Heart right ventricle (tissue), 16 donors: Measurements from ENCODE around the gene SPSB1. TPM values are rescaled to one million over a fixed set of nuclear protein-coding genes. Genes with fewer than 3 reads are reported as not detected.

Source experiments
- ATAC-seq, 8 donors: fragments of 200-7000 bp; cut with Tn5 transposase; one replicate each; pipeline ENCODE4 v1.9.1; 2020; ENCODE audit warnings: mild to moderate bottlenecking in 8 of 8, moderate library complexity in 8 of 8, moderate number of reproducible peaks in 1 of 8
- DNase-seq, 2 donors: peaks; one replicate each; pipeline ENCODE4 v3.0.0-alpha.2; 2020
- H3K27ac ChIP-seq, 10 donors: fragments of 200-600 bp; sonication (generic) in 2 of 10; one replicate each; pipeline versions ENCODE4 v1.5.0 to v1.8.0; 2020 to 2022; ENCODE audit warnings: mild to moderate bottlenecking in 3 of 10
- H3K27me3 ChIP-seq, 7 donors: fragments of 200-600 bp; one replicate each; pipeline ENCODE4 v1.8.0; 2021 to 2022; ENCODE audit warnings: mild to moderate bottlenecking in 2 of 7
- H3K36me3 ChIP-seq, 9 donors: fragments of 200-600 bp; sonication (generic) in 1 of 9; one replicate each; pipeline versions ENCODE4 v1.5.0 to v1.8.0; 2020 to 2022; ENCODE audit warnings: mild to moderate bottlenecking in 2 of 9
- H3K4me1 ChIP-seq, 9 donors: fragments of 200-600 bp; sonication (generic) in 1 of 9; one replicate each; pipeline versions ENCODE4 v1.5.0 to v1.8.0; 2020 to 2022; ENCODE audit warnings: mild to moderate bottlenecking in 4 of 9
- H3K4me3 ChIP-seq, 10 donors: fragments of 200-600 bp; sonication (generic) in 2 of 10; one replicate each; pipeline versions ENCODE4 v1.5.0 to v1.8.0; 2020 to 2022; ENCODE audit warnings: mild to moderate bottlenecking in 7 of 10, moderate library complexity in 2 of 10
- H3K9me3 ChIP-seq, 11 donors: fragments of 200-600 bp in 10 of 11; sonication (generic) in 2 of 11; one replicate each; pipeline versions ENCODE4 v1.5.0 to v1.8.0; 2013 to 2022; ENCODE audit warnings: mild to moderate bottlenecking in 2 of 11, control low read depth in 1 of 11, moderate library complexity in 1 of 11
- CTCF ChIP-seq, 9 donors: fragments of 200-600 bp; sonication (generic) in 2 of 9; IDR thresholded peaks; one replicate each; pipeline versions ENCODE4 v1.5.0 to v1.8.0; 2021 to 2022; ENCODE audit warnings: antibody characterized with exemption in 9 of 9, mild to moderate bottlenecking in 5 of 9, moderate library complexity in 1 of 9
- WGBS, 2 donors: extraction: QIAGEN DNeasy Blood & Tissue Kit; methylation state at CpG; one replicate each; pipeline ENCODE4 v1.1.7; 2013; ENCODE audit warnings: inconsistent platforms in 1 of 2; 5-methylcytosine and 5-hydroxymethylcytosine counted together
- intact Hi-C, 10 donors: fragments of 100-400 bp; cut with DNase I; formaldehyde crosslinking; loops; one replicate each; pipeline versions ENCODE4 v1.11.1 to v1.14.2; 2022
- polyA plus RNA-seq, 2 donors: library from polyadenylated mRNA; stranded (reverse); fragments of 200-250 nt; gene quantifications; one replicate each; pipeline ENCODE4 v1.2.3, GENCODE V29; 2013
- total RNA-seq, 10 donors: library from RNA; stranded (reverse); fragmentation: NEBNext Ultra II Directional in 3 of 10; extraction: Animal tissue kit (Norgen Biotek cat#: 25700) in 3 of 10; gene quantifications; one replicate each; pipeline versions ENCODE4 v1.2.1 to v1.2.4, GENCODE V29; 2021 to 2023
- donor health status: Arrhythmogenic right ventricular cardiomyopathy.
- donor health status: ischemic (EF 13 %, LVEDD 7.1; RV severe dilation, severe dysfunction).
- donor health status: healthy with polysubstance abuse.
- donor health status: DM: no; HTN: yes; CAD: no.
- donor health status: DM: no; HTN: no; CAD: no.
- donor health status: ischemic (EF 25% LVEDD 6.9; RV normal size, moderate dysfunction).
- donor health status: ischemic (EF 25% LVEDD 5.7; RV mildly dilated, moderate dysfunction).
- donor health status: healthy.
- donor health status: DM: yes; HTN: yes; CAD: no.
- donor health status: Ischemic cardiomyopathy.
- donor health status: ischemic (EF 35%, LVEDD 5.7; RV mildly dilated, moderate dysfunction).
- donor health status: nonischemic (EF 11% LVEDD 7.7; RV severe dilation, severe dysfunction).
- donor health status: DM: yes; HTN: yes; CAD: no.
- donor health status: PGD.
- donor health status: ischemic (EF 29% LVEDD 5.4; RV normal size, mild dysfunction).
- donor health status: nonischemic (EF 23%, LVEDD 6.1; RV moderate dilation, normal function).

The SPSB1 gene
- total and polyA plus RNA-seq, 12 donors = 5.5 to 16.5 (median 8.8) TPM

- peaks cover 0 to 33% (median 3%) of the 10 kb centered on the region in 9 donors for H3K36me3 ChIP-seq
- H3K9me3 ChIP-seq = no peaks in the 10 kb centered on the region
- no peaks in the 10 kb centered on the region for H3K27me3 ChIP-seq
- intact Hi-C loops = no loop called here
- ATAC-seq (peak in 7 of 8 donors; percentile 26 to 72 (median 54)), DNase-seq (peak in 1 of 2 donors; percentile 47)
- peaks cover 0 to 29% (median 18%) of the 10 kb centered on the region in 9 donors for H3K4me1 ChIP-seq
- no peak overlapping the region for H3K27ac ChIP-seq
- H3K4me3 ChIP-seq = no peak overlapping the region
- 41 to 60% methylated on average over 15 of the region's 15 CpGs for WGBS, 2 donors
- no peak for TF ChIP-seq CTCF (IDR thresholded peaks at IDR 0.05)
These were observed 22.3 kb upstream of the SPSB1 start for GRCh38 chr1:9270290-9270883.

DNA sequence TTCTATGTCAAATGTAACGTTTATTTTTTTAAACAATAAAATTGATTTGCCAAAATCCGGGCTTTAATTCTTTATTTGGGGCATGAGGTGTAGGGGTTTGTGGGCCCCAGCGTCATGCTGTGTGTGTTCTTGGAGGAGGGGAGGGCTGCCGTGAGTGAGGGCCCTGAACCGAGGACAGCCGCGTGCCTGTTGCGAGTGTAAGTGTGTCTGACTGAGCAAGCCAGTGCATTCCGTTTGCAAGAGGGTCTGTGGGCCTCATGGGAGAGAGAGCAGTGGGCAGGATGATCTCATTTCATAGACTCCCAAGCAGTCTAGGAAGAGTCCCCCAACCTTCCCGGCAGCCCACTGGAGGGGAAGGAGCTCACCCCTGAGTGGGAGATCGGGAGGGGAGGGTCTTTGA is 21.4 kb upstream of the SPSB1 start:
- Histone ChIP-seq H3K27me3 (no peaks in the 10 kb centered on the region), H3K27ac (no peak overlapping the region), H3K4me3 (no peak overlapping the region), H3K36me3 (peaks cover 0 to 24% (median 0%) of the 10 kb centered on the region in 9 donors), H3K9me3 (no peaks in the 10 kb centered on the region), H3K4me1 (peaks cover 0 to 30% (median 19%) of the 10 kb centered on the region in 9 donors)
- 71 to 75% methylated on average over 11 of the region's 11 CpGs for WGBS, 2 donors
- no peak for DNase-seq
- ATAC-seq = no peak
- intact Hi-C loops = no loop called here
- TF ChIP-seq CTCF (IDR thresholded peaks at IDR 0.05) = no peak

- Histone ChIP-seq H3K4me3 (no peak overlapping the region), H3K27ac (no peak overlapping the region), H3K4me1 (peaks cover 0 to 25% (median 14%) of the 10 kb centered on the region in 9 donors), H3K36me3 (peaks cover 0 to 20% (median 0%) of the 10 kb centered on the region in 9 donors), H3K9me3 (no peaks in the 10 kb centered on the region), H3K27me3 (no peaks in the 10 kb centered on the region)
- no peak for TF ChIP-seq CTCF (IDR thresholded peaks at IDR 0.05)
- ATAC-seq = no peak
- intact Hi-C loops = no loop called here
- WGBS, 2 donors = 92 to 93% methylated on average over 24 of the region's 24 CpGs
- no peak for DNase-seq
These were observed 20.7 kb upstream of the SPSB1 start for GRCh38 chr1:9271861-9272595.

- DNase-seq = no peak
- no peak for TF ChIP-seq CTCF (IDR thresholded peaks at IDR 0.05)
- intact Hi-C loops = no loop called here
- H3K36me3 ChIP-seq = peaks cover 0 to 16% (median 0%) of the 10 kb centered on the region in 9 donors
- H3K4me3 ChIP-seq = no peak overlapping the region
- H3K27ac ChIP-seq = no peak overlapping the region
- H3K9me3 ChIP-seq = no peaks in the 10 kb centered on the region
- H3K27me3 ChIP-seq = no peaks in the 10 kb centered on the region
- H3K4me1 ChIP-seq = peaks cover 0 to 22% (median 11%) of the 10 kb centered on the region in 9 donors
- 78 to 85% methylated on average over 11 of the region's 11 CpGs for WGBS, 2 donors
- ATAC-seq = no peak
These were observed 19.5 kb upstream of the SPSB1 start for GRCh38 chr1:9273177-9273576.
